Astrocyte (in vitro differentiated cells and primary cell): ENCODE data around the gene ATP6V1B1. TPM values are rescaled to one million over a fixed set of nuclear protein-coding genes. Genes with fewer than 3 reads are reported as not detected.

Experiments
- DNase-seq: peaks from one replicate; pipeline ENCODE4 v3.0.0-alpha.2; 2010; ENCODE audit warnings: low read depth
- FAIRE-seq: peaks from 2 replicates; lab custom pipeline; 2011; peaks lifted over from hg19 to GRCh38; lab: Jason Lieb, UNC
- H2AFZ ChIP-seq: 2 replicates; pipeline ENCODE4 v1.6.0; 2012; ENCODE audit warnings: low read depth, low read length, inconsistent platforms
- H3K27ac ChIP-seq: 2 replicates; pipeline ENCODE4 v1.5.1; 2011; ENCODE audit warnings: low read depth, low read length, inconsistent platforms
- H3K27me3 ChIP-seq: 2 replicates; pipeline ENCODE4 v1.6.0; 2011; ENCODE audit warnings: low read length, inconsistent platforms; ENCODE audit not compliant: insufficient read depth
- H3K36me3 ChIP-seq: 2 replicates; pipeline ENCODE4 v1.5.1; 2011; ENCODE audit warnings: low read length, inconsistent platforms; ENCODE audit not compliant: insufficient read depth
- H3K4me1 ChIP-seq: 2 replicates; pipeline ENCODE4 v1.5.1; 2011; ENCODE audit warnings: low read length, inconsistent platforms; ENCODE audit not compliant: insufficient read depth
- H3K4me2 ChIP-seq: 2 replicates; pipeline ENCODE4 v1.6.0; 2012; ENCODE audit warnings: low read length, inconsistent platforms
- H3K4me3 ChIP-seq: 2 replicates; pipeline ENCODE4 v1.5.1; 2011; ENCODE audit warnings: low read depth, mild to moderate bottlenecking, low read length, inconsistent platforms; ENCODE audit not compliant: insufficient read depth
- H3K79me2 ChIP-seq: 2 replicates; pipeline ENCODE4 v1.6.0; 2012; ENCODE audit warnings: mild to moderate bottlenecking, low read length, inconsistent platforms; ENCODE audit not compliant: insufficient read depth
- H3K9ac ChIP-seq: 2 replicates; pipeline ENCODE4 v1.6.0; 2012; ENCODE audit warnings: mild to moderate bottlenecking, low read length, inconsistent platforms
- H3K9me3 ChIP-seq: 2 replicates; pipeline ENCODE4 v1.5.1; 2012; ENCODE audit warnings: low read depth, mild to moderate bottlenecking, low read length, inconsistent platforms; ENCODE audit not compliant: insufficient read depth
- H4K20me1 ChIP-seq: 2 replicates; pipeline ENCODE4 v1.6.0; 2012; ENCODE audit warnings: low read length, inconsistent platforms; ENCODE audit not compliant: insufficient read depth
- H3K27ac Mint-ChIP-seq: one replicate; pipeline ENCODE4 v1.8.0; 2021; ENCODE audit warnings: mild to moderate bottlenecking, mixed read lengths; ENCODE audit not compliant: unreplicated experiment
- H3K27me3 Mint-ChIP-seq: one replicate; pipeline ENCODE4 v1.8.0; 2021; ENCODE audit warnings: low read depth, mixed read lengths; ENCODE audit not compliant: unreplicated experiment
- H3K36me3 Mint-ChIP-seq: one replicate; pipeline ENCODE4 v1.8.0; 2021; ENCODE audit warnings: low read depth, mixed read lengths; ENCODE audit not compliant: unreplicated experiment
- H3K4me1 Mint-ChIP-seq: one replicate; pipeline ENCODE4 v1.8.0; 2021; ENCODE audit warnings: low read depth, mixed read lengths; ENCODE audit not compliant: unreplicated experiment
- H3K4me3 Mint-ChIP-seq: one replicate; pipeline ENCODE4 v1.8.0; 2021; ENCODE audit warnings: mild to moderate bottlenecking, moderate library complexity, mixed read lengths; ENCODE audit not compliant: unreplicated experiment
- H3K9me3 Mint-ChIP-seq: one replicate; pipeline ENCODE4 v1.8.0; 2021; ENCODE audit warnings: mild to moderate bottlenecking, mixed read lengths; ENCODE audit not compliant: unreplicated experiment
- CTCF ChIP-seq: IDR thresholded peaks from 2 replicates; pipeline ENCODE4 v1.5.1; 2011; ENCODE audit warnings: low read depth, mild to moderate bottlenecking, inconsistent platforms, low read length, moderate library complexity; ENCODE audit not compliant: insufficient read depth
- EZH2 ChIP-seq: IDR thresholded peaks from 2 replicates; pipeline ENCODE4 v1.6.1; 2012; ENCODE audit warnings: mild to moderate bottlenecking, low read length, inconsistent platforms; ENCODE audit not compliant: insufficient read depth
- total RNA-seq: library from RNA; stranded (reverse); gene quantifications from 2 replicates; pipeline ENCODE4 v1.2.1, GENCODE V29; 2021

Gene ATP6V1B1
- total RNA-seq, 1 donor from 2014 or later = not detected

- DNase-seq (no peak), FAIRE-seq (no peak)
- Histone ChIP-seq H3K27me3 (peaks cover 14% of the 10 kb centered on the region), H3K4me3 (no peak overlapping the region), H3K9me3 (no peaks in the 10 kb centered on the region), H4K20me1 (no peaks in the 10 kb centered on the region), H3K4me2 (no peak overlapping the region), H3K27ac (no peak overlapping the region), H2AFZ (no peak overlapping the region), H3K9ac (no peak overlapping the region), H3K79me2 (no peaks in the 10 kb centered on the region), H3K4me1 (no peaks in the 10 kb centered on the region), H3K36me3 (no peaks in the 10 kb centered on the region)
- H3K27ac Mint-ChIP-seq = no peak overlapping the region
- TF ChIP-seq EZH2 (no peak), CTCF (no peak)
- peaks cover 3% of the 10 kb centered on the region for H3K9me3 Mint-ChIP-seq
- no peak overlapping the region for H3K4me3 Mint-ChIP-seq
- H3K4me1 Mint-ChIP-seq = peaks cover 10% of the 10 kb centered on the region
- H3K36me3 Mint-ChIP-seq = no peaks in the 10 kb centered on the region
- peaks cover 71% of the 10 kb centered on the region for H3K27me3 Mint-ChIP-seq
These were observed 672 bp downstream of the ATP6V1B1 start for GRCh38 chr2:70936165-70936978.

- Histone ChIP-seq H3K9me3 (no peaks in the 10 kb centered on the region), H4K20me1 (no peaks in the 10 kb centered on the region), H3K36me3 (no peaks in the 10 kb centered on the region), H3K4me2 (no peak overlapping the region), H3K79me2 (no peaks in the 10 kb centered on the region), H3K27me3 (peaks cover 14% of the 10 kb centered on the region), H3K9ac (no peak overlapping the region), H3K27ac (no peak overlapping the region), H3K4me1 (no peaks in the 10 kb centered on the region), H3K4me3 (no peak overlapping the region), H2AFZ (no peak overlapping the region)
- DNase-seq = no peak
- no peak overlapping the region for H3K27ac Mint-ChIP-seq
- no peak overlapping the region for H3K4me3 Mint-ChIP-seq
- H3K36me3 Mint-ChIP-seq = peaks cover 3% of the 10 kb centered on the region
- peaks cover 73% of the 10 kb centered on the region for H3K27me3 Mint-ChIP-seq
- peaks cover under 1% of the 10 kb centered on the region for H3K9me3 Mint-ChIP-seq
- H3K4me1 Mint-ChIP-seq = peaks cover 10% of the 10 kb centered on the region
- TF ChIP-seq CTCF (no peak), EZH2 (no peak)
- FAIRE-seq = no peak
These were observed 1.5 kb downstream of the ATP6V1B1 start for GRCh38 chr2:70936979-70937811.
